Glomerular endothelial cell (primary cell): ENCODE results near the gene CPTP. TPM values are rescaled to one million over a fixed set of nuclear protein-coding genes. Genes with fewer than 3 reads are reported as not detected.
"Not testable (repeated sequence)": the region's sequence is repeated elsewhere in the genome, so short reads cannot be mapped to it uniquely, and the experiment has no call there.

Source experiments
- DNase-seq: peaks from one replicate; pipeline ENCODE4 v3.0.0-alpha.2; 2011; ENCODE audit warnings: low read depth, low spot score; ENCODE audit errors: extremely low read depth
- total RNA-seq: library from RNA; depleted of rRNA; stranded (reverse); fragments of >200 nt; gene quantifications from 2 replicates; pipeline ENCODE4 v1.2.3, GENCODE V29; 2015

Gene CPTP
- total RNA-seq, 1 donor from 2014 or later = 56.5 TPM

- no peak for DNase-seq
These were observed 35.3 kb downstream of the CPTP start for GRCh38 chr1:1359664-1360468.

GRCh38 chr1:1360506-1361169 is 36.0 kb downstream of the CPTP start:
- no peak for DNase-seq

GRCh38 chr1:1361233-1361981 is 36.8 kb downstream of the CPTP start:
- no peak for DNase-seq

- no peak for DNase-seq
These were observed 37.4 kb downstream of the CPTP start for GRCh38 chr1:1361982-1362423.

- DNase-seq = no peak
These were observed 39.7 kb downstream of the CPTP start for GRCh38 chr1:1364266-1364665.

- no peak for DNase-seq
These were observed 41.5 kb downstream of the CPTP start for GRCh38 chr1:1365875-1366698.

- DNase-seq = no peak
These were observed 42.1 kb downstream of the CPTP start for GRCh38 chr1:1366699-1367066.

GRCh38 chr1:1367315-1367714 is 42.7 kb downstream of the CPTP start:
- DNase-seq = no peak

- not testable (repeated sequence) for DNase-seq
These were observed 45.5 kb downstream of the CPTP start for GRCh38 chr1:1370094-1370493.

GRCh38 chr1:1370771-1371300 is 46.2 kb downstream of the CPTP start:
- no peak for DNase-seq

- DNase-seq = no peak
These were observed 46.8 kb downstream of the CPTP start for GRCh38 chr1:1371364-1371745.

GRCh38 chr1:1371746-1372711 is 47.4 kb downstream of the CPTP start:
- DNase-seq = no peak

- DNase-seq = no peak
These were observed 48.6 kb downstream of the CPTP start for GRCh38 chr1:1373051-1373814.

- DNase-seq = no peak
These were observed 49.4 kb downstream of the CPTP start for GRCh38 chr1:1373815-1374588.

- no peak for DNase-seq
These were observed 50.0 kb downstream of the CPTP start for GRCh38 chr1:1374589-1374928.

- peak; percentile 96 for DNase-seq
These were observed 50.5 kb downstream of the CPTP start, which contains the start of gene AURKAIP1 for GRCh38 chr1:1374929-1375662. AURKAIP1 (minus strand) TSS chr1:1375207; CDS start chr1:1374756, 451 bp downstream.

- no peak for DNase-seq
These were observed 52.1 kb downstream of the CPTP start for GRCh38 chr1:1376551-1377226.
